ENCODE measurements around the gene DDAH2.

The DDAH2 gene

GRCh38 chr6:31752739-31753319, 23.7 kb upstream of the DDAH2 start:
- Histone ChIP-seq H3K36me3 (ENCODE audit: control insufficient read depth, insufficient read depth, low read length) (no peaks in the 10 kb centered on the region), H3K9me3 (ENCODE audit: control insufficient read depth, low read length) (no peaks in the 10 kb centered on the region), H3K4me1 (ENCODE audit: control insufficient read depth, insufficient read depth, low read length) (no peaks in the 10 kb centered on the region), H3K27me3 (ENCODE audit: control insufficient read depth, insufficient read depth, low read length) (no peaks in the 10 kb centered on the region), H3K9ac (ENCODE audit: low read length) (no peak overlapping the region), H3K4me3 (ENCODE audit: low read length) (no peak overlapping the region)

- no peak overlapping the region for H3K9ac ChIP-seq (ENCODE audit: low read length)
- H3K36me3 ChIP-seq (ENCODE audit: control insufficient read depth, insufficient read depth, low read length), result no peaks in the 10 kb centered on the region
- H3K4me3 ChIP-seq (ENCODE audit: low read length), result no peak overlapping the region
- H3K4me1 ChIP-seq (ENCODE audit: control insufficient read depth, insufficient read depth, low read length), result no peaks in the 10 kb centered on the region
- no peaks in the 10 kb centered on the region for H3K27me3 ChIP-seq (ENCODE audit: control insufficient read depth, insufficient read depth, low read length)
- no peaks in the 10 kb centered on the region for H3K9me3 ChIP-seq (ENCODE audit: control insufficient read depth, low read length)
Measured at GRCh38 chr6:31750411-31751022, 21.4 kb upstream of the DDAH2 start.

GRCh38 chr6:31749301-31750036, 20.4 kb upstream of the DDAH2 start:
- Histone ChIP-seq H3K4me1 (ENCODE audit: control insufficient read depth, insufficient read depth, low read length) (no peaks in the 10 kb centered on the region), H3K36me3 (ENCODE audit: control insufficient read depth, insufficient read depth, low read length) (no peaks in the 10 kb centered on the region), H3K9ac (ENCODE audit: low read length) (no peak overlapping the region), H3K4me3 (ENCODE audit: low read length) (no peak overlapping the region), H3K9me3 (ENCODE audit: control insufficient read depth, low read length) (no peaks in the 10 kb centered on the region), H3K27me3 (ENCODE audit: control insufficient read depth, insufficient read depth, low read length) (no peaks in the 10 kb centered on the region)

- no peaks in the 10 kb centered on the region for H3K27me3 ChIP-seq (ENCODE audit: control insufficient read depth, insufficient read depth, low read length)
- H3K9me3 ChIP-seq (ENCODE audit: control insufficient read depth, low read length), result no peaks in the 10 kb centered on the region
- H3K4me1 ChIP-seq (ENCODE audit: control insufficient read depth, insufficient read depth, low read length), result peaks cover 8% of the 10 kb centered on the region
- H3K4me3 ChIP-seq (ENCODE audit: low read length), result no peak overlapping the region
- H3K9ac ChIP-seq (ENCODE audit: low read length), result no peak overlapping the region
- H3K36me3 ChIP-seq (ENCODE audit: control insufficient read depth, insufficient read depth, low read length), result no peaks in the 10 kb centered on the region
Measured at GRCh38 chr6:31744422-31744821, 15.3 kb upstream of the DDAH2 start.

GRCh38 chr6:31742894-31743293, 13.8 kb upstream of the DDAH2 start:
- no peaks in the 10 kb centered on the region for H3K27me3 ChIP-seq (ENCODE audit: control insufficient read depth, insufficient read depth, low read length)
- H3K4me3 ChIP-seq (ENCODE audit: low read length), result no peak overlapping the region
- H3K9me3 ChIP-seq (ENCODE audit: control insufficient read depth, low read length), result no peaks in the 10 kb centered on the region
- H3K9ac ChIP-seq (ENCODE audit: low read length), result no peak overlapping the region
- no peaks in the 10 kb centered on the region for H3K36me3 ChIP-seq (ENCODE audit: control insufficient read depth, insufficient read depth, low read length)
- peaks cover 21% of the 10 kb centered on the region for H3K4me1 ChIP-seq (ENCODE audit: control insufficient read depth, insufficient read depth, low read length)

GRCh38 chr6:31741815-31742214, 12.7 kb upstream of the DDAH2 start:
- no peaks in the 10 kb centered on the region for H3K36me3 ChIP-seq (ENCODE audit: control insufficient read depth, insufficient read depth, low read length)
- no peaks in the 10 kb centered on the region for H3K27me3 ChIP-seq (ENCODE audit: control insufficient read depth, insufficient read depth, low read length)
- H3K9me3 ChIP-seq (ENCODE audit: control insufficient read depth, low read length), result no peaks in the 10 kb centered on the region
- H3K4me3 ChIP-seq (ENCODE audit: low read length), result no peak overlapping the region
- peaks cover 31% of the 10 kb centered on the region for H3K4me1 ChIP-seq (ENCODE audit: control insufficient read depth, insufficient read depth, low read length)
- no peak overlapping the region for H3K9ac ChIP-seq (ENCODE audit: low read length)

GRCh38 chr6:31740397-31741223, 11.5 kb upstream of the DDAH2 start:
- no peaks in the 10 kb centered on the region for H3K9me3 ChIP-seq (ENCODE audit: control insufficient read depth, low read length)
- peak overlapping the region; percentile 57 for H3K4me3 ChIP-seq (ENCODE audit: low read length)
- H3K9ac ChIP-seq (ENCODE audit: low read length), result peak overlapping the region; percentile 78
- no peaks in the 10 kb centered on the region for H3K36me3 ChIP-seq (ENCODE audit: control insufficient read depth, insufficient read depth, low read length)
- peaks cover 35% of the 10 kb centered on the region for H3K4me1 ChIP-seq (ENCODE audit: control insufficient read depth, insufficient read depth, low read length)
- no peaks in the 10 kb centered on the region for H3K27me3 ChIP-seq (ENCODE audit: control insufficient read depth, insufficient read depth, low read length)

GRCh38 chr6:31739639-31740396, 10.7 kb upstream of the DDAH2 start, which contains the start of gene MSH5:
Gene MSH5 (plus strand): TSS chr6:31740005. CDS start chr6:31740467, 462 bp downstream.
- no peaks in the 10 kb centered on the region for H3K36me3 ChIP-seq (ENCODE audit: control insufficient read depth, insufficient read depth, low read length)
- H3K4me3 ChIP-seq (ENCODE audit: low read length), result peak within 1 kb of the TSS; percentile 57

GRCh38 chr6:31737991-31738979, 9.2 kb upstream of the DDAH2 start:
- Histone ChIP-seq H3K4me1 (ENCODE audit: control insufficient read depth, insufficient read depth, low read length) (peaks cover 50% of the 10 kb centered on the region), H3K36me3 (ENCODE audit: control insufficient read depth, insufficient read depth, low read length) (peaks cover 7% of the 10 kb centered on the region), H3K27me3 (ENCODE audit: control insufficient read depth, insufficient read depth, low read length) (no peaks in the 10 kb centered on the region), H3K4me3 (ENCODE audit: low read length) (peak overlapping the region; percentile 1), H3K9me3 (ENCODE audit: control insufficient read depth, low read length) (no peaks in the 10 kb centered on the region), H3K9ac (ENCODE audit: low read length) (peak overlapping the region; percentile 96)

More at GRCh38 chr6:31739639-31740396, 10.7 kb upstream of the DDAH2 start, which contains the start of gene MSH5:
- Histone ChIP-seq H3K9me3 (ENCODE audit: control insufficient read depth, low read length) (no peaks in the 10 kb centered on the region), H3K27me3 (ENCODE audit: control insufficient read depth, insufficient read depth, low read length) (no peaks in the 10 kb centered on the region), H3K4me1 (ENCODE audit: control insufficient read depth, insufficient read depth, low read length) (peaks cover 35% of the 10 kb centered on the region), H3K9ac (ENCODE audit: low read length) (peak within 1 kb of the TSS; percentile 96)

GRCh38 chr6:31737315-31737990, 8.4 kb upstream of the DDAH2 start:
- H3K4me3 ChIP-seq (ENCODE audit: low read length), result peak overlapping the region; percentile 1
- peaks cover 10% of the 10 kb centered on the region for H3K36me3 ChIP-seq (ENCODE audit: control insufficient read depth, insufficient read depth, low read length)
- no peaks in the 10 kb centered on the region for H3K27me3 ChIP-seq (ENCODE audit: control insufficient read depth, insufficient read depth, low read length)
- H3K4me1 ChIP-seq (ENCODE audit: control insufficient read depth, insufficient read depth, low read length), result peaks cover 52% of the 10 kb centered on the region
- H3K9ac ChIP-seq (ENCODE audit: low read length), result peak overlapping the region; percentile 96
- no peaks in the 10 kb centered on the region for H3K9me3 ChIP-seq (ENCODE audit: control insufficient read depth, low read length)
